ENCODE results near the gene SDHC.

DNA sequence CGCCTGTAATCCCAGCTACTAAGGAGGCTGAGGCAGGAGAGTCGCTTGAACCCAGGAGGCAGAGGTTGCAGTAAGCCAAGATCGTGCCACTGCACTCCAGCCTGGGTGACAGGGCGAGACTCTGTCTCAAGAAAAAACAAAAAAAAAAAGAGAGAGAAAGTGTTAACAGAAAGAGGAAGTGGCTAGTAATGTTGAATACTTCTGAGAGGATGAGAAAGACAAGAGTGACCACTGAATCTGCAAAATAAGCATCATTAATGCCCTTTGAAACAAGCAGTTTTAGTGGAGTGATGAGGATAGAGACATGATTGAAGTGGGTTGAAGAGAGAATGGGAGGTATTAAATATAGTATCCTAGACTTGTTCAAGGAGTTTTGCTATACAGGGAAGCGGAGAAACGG is 16.1 kb upstream of the SDHC start:
- TF ChIP-seq RFX5 (IDR thresholded peaks at IDR 0.05) = no peak
- TF ChIP-seq, protein P1, sequence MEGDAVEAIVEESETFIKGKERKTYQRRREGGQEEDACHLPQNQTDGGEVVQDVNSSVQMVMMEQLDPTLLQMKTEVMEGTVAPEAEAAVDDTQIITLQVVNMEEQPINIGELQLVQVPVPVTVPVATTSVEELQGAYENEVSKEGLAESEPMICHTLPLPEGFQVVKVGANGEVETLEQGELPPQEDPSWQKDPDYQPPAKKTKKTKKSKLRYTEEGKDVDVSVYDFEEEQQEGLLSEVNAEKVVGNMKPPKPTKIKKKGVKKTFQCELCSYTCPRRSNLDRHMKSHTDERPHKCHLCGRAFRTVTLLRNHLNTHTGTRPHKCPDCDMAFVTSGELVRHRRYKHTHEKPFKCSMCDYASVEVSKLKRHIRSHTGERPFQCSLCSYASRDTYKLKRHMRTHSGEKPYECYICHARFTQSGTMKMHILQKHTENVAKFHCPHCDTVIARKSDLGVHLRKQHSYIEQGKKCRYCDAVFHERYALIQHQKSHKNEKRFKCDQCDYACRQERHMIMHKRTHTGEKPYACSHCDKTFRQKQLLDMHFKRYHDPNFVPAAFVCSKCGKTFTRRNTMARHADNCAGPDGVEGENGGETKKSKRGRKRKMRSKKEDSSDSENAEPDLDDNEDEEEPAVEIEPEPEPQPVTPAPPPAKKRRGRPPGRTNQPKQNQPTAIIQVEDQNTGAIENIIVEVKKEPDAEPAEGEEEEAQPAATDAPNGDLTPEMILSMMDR (IDR thresholded peaks at IDR 0.05) = no peak
- TF ChIP-seq RCOR1 (IDR thresholded peaks at IDR 0.05; ENCODE audit: low read depth, low read length) = no peak
- no peak for TF ChIP-seq JUN (IDR thresholded peaks at IDR 0.05)
- TF ChIP-seq FOSB (CRISPR knock-in tag; IDR thresholded peaks at IDR 0.05) = no peak
- no peak for TF ChIP-seq CEBPB (IDR thresholded peaks at IDR 0.05)

Measured in A549 (cell line).